Hematopoietic multipotent progenitor cell treated with erythropoietin and hydrocortisone succinate and interleukin-3 and kit ligand, for 8 days (in vitro differentiated cells): ENCODE results near the gene PRLH.

Source experiments
- DNase-seq: peaks from one replicate; pipeline ENCODE4 v3.0.0-alpha.2; 2015

The PRLH gene

GRCh38 chr2:237567276-237568029 lies 1.1 kb downstream of the PRLH start:
- DNase-seq = no peak

GRCh38 chr2:237568121-237568660 lies 1.8 kb downstream of the PRLH start:
- DNase-seq = no peak

GRCh38 chr2:237569041-237569440 lies 2.7 kb downstream of the PRLH start:
- DNase-seq = no peak

- DNase-seq = no peak
These were observed 3.5 kb downstream of the PRLH start for GRCh38 chr2:237569896-237570295.

GRCh38 chr2:237570776-237571335 lies 4.5 kb downstream of the PRLH start:
- no peak for DNase-seq

GRCh38 chr2:237571551-237571950 lies 5.2 kb downstream of the PRLH start:
- DNase-seq = no peak

GRCh38 chr2:237572021-237572741 lies 5.8 kb downstream of the PRLH start:
- peak; percentile 81 for DNase-seq

- DNase-seq = no peak
These were observed 6.3 kb downstream of the PRLH start for GRCh38 chr2:237572742-237573101.

- no peak for DNase-seq
These were observed 7.5 kb downstream of the PRLH start for GRCh38 chr2:237573721-237574415.

GRCh38 chr2:237574467-237574866 lies 8.1 kb downstream of the PRLH start:
- DNase-seq = no peak

- DNase-seq = no peak
These were observed 8.8 kb downstream of the PRLH start for GRCh38 chr2:237574894-237575868.

- DNase-seq = no peak
These were observed 9.8 kb downstream of the PRLH start for GRCh38 chr2:237575869-237576862.

- DNase-seq = no peak
These were observed 10.6 kb downstream of the PRLH start for GRCh38 chr2:237576974-237577373.

- DNase-seq = no peak
These were observed 11.1 kb downstream of the PRLH start for GRCh38 chr2:237577458-237577857.

GRCh38 chr2:237577956-237578870 lies 11.8 kb downstream of the PRLH start:
- no peak for DNase-seq

GRCh38 chr2:237581326-237581725 lies 15.0 kb downstream of the PRLH start:
- DNase-seq = no peak

- peak; percentile 11 for DNase-seq
These were observed 15.7 kb downstream of the PRLH start for GRCh38 chr2:237581751-237582746.
